ENCODE measurements around the gene THEMIS.

The THEMIS gene

GRCh38 chr6:127813699-127814027 is 87.2 kb downstream of the THEMIS start:
- no CpG with 5 or more reads among the region's 5 CpGs for WGBS (ENCODE audit: extremely low coverage, insufficient coverage, low lambda C conversion rate)
- H2BK15ac ChIP-seq (replicated peaks; ENCODE audit: low read depth) = no peak overlapping the region

GRCh38 chr6:127812985-127813698 is 87.7 kb downstream of the THEMIS start:
- no peak overlapping the region for H2BK15ac ChIP-seq (replicated peaks; ENCODE audit: low read depth)
- no peak overlapping the region for H3K27ac ChIP-seq (ENCODE audit: low read depth, low read length)
- no peak overlapping the region for H4K5ac ChIP-seq (ENCODE audit: low read length)
- no peak overlapping the region for H3K56ac ChIP-seq (ENCODE audit: low read length)
- no peak overlapping the region for H3K23ac ChIP-seq (ENCODE audit: low read length)
- H4K8ac ChIP-seq (ENCODE audit: low read depth, low read length) = no peak overlapping the region
- no peak overlapping the region for H3K4ac ChIP-seq (ENCODE audit: low read depth, low read length)
- H3K4me1 ChIP-seq (ENCODE audit: control insufficient read depth, low read depth, low read length) = no peaks in the 10 kb centered on the region
- H3K27me3 ChIP-seq (ENCODE audit: insufficient read depth, low read length, poor library complexity) = no peaks in the 10 kb centered on the region
- no peaks in the 10 kb centered on the region for H3K36me3 ChIP-seq (ENCODE audit: control insufficient read depth, insufficient read depth, low read length)
- H3K4me3 ChIP-seq (ENCODE audit: low read length) = no peak overlapping the region
- no peak overlapping the region for H3K18ac ChIP-seq (ENCODE audit: low read length)
- DNase-seq = no peak
- no peak overlapping the region for H2AK5ac ChIP-seq (ENCODE audit: low read length)
- no peak overlapping the region for H3K9ac ChIP-seq (ENCODE audit: low read length)
- WGBS (ENCODE audit: extremely low coverage, insufficient coverage, low lambda C conversion rate) = no CpG with 5 or more reads among the region's 16 CpGs
- no peaks in the 10 kb centered on the region for H3K79me2 ChIP-seq (ENCODE audit: control insufficient read depth, insufficient read depth, low read length)
- H3K4me2 ChIP-seq (ENCODE audit: low read length) = no peak overlapping the region
- H2BK120ac ChIP-seq (ENCODE audit: low read depth, low read length) = no peak overlapping the region
- H2BK5ac ChIP-seq (ENCODE audit: low read length) = no peak overlapping the region
- H3K79me1 ChIP-seq (ENCODE audit: low read length) = no peaks in the 10 kb centered on the region

More at GRCh38 chr6:127813699-127814027, 87.2 kb downstream of the THEMIS start:
- H3K4me1 ChIP-seq (ENCODE audit: control insufficient read depth, low read depth, low read length) = no peaks in the 10 kb centered on the region
- H2BK120ac ChIP-seq (ENCODE audit: low read depth, low read length) = no peak overlapping the region
- no peak overlapping the region for H3K18ac ChIP-seq (ENCODE audit: low read length)
- H3K56ac ChIP-seq (ENCODE audit: low read length) = no peak overlapping the region
- no peak overlapping the region for H3K4me3 ChIP-seq (ENCODE audit: low read length)
- no peaks in the 10 kb centered on the region for H3K79me2 ChIP-seq (ENCODE audit: control insufficient read depth, insufficient read depth, low read length)
- no peaks in the 10 kb centered on the region for H3K27me3 ChIP-seq (ENCODE audit: insufficient read depth, low read length, poor library complexity)
- no peak for DNase-seq
- H2AK5ac ChIP-seq (ENCODE audit: low read length) = no peak overlapping the region
- H2BK5ac ChIP-seq (ENCODE audit: low read length) = no peak overlapping the region
- H3K79me1 ChIP-seq (ENCODE audit: low read length) = no peaks in the 10 kb centered on the region
- no peak overlapping the region for H4K8ac ChIP-seq (ENCODE audit: low read depth, low read length)
- no peak overlapping the region for H4K5ac ChIP-seq (ENCODE audit: low read length)
- no peak overlapping the region for H3K4ac ChIP-seq (ENCODE audit: low read depth, low read length)
- H3K4me2 ChIP-seq (ENCODE audit: low read length) = no peak overlapping the region
- H3K9ac ChIP-seq (ENCODE audit: low read length) = no peak overlapping the region
- H3K36me3 ChIP-seq (ENCODE audit: control insufficient read depth, insufficient read depth, low read length) = no peaks in the 10 kb centered on the region
- no peak overlapping the region for H3K27ac ChIP-seq (ENCODE audit: low read depth, low read length)
- no peak overlapping the region for H3K23ac ChIP-seq (ENCODE audit: low read length)

- no peak overlapping the region for H4K8ac ChIP-seq (ENCODE audit: low read depth, low read length)
- no peak overlapping the region for H3K4me3 ChIP-seq (ENCODE audit: low read length)
- H3K4ac ChIP-seq (ENCODE audit: low read depth, low read length) = no peak overlapping the region
- no peak overlapping the region for H2BK15ac ChIP-seq (replicated peaks; ENCODE audit: low read depth)
- H3K9ac ChIP-seq (ENCODE audit: low read length) = no peak overlapping the region
- H2BK120ac ChIP-seq (ENCODE audit: low read depth, low read length) = no peak overlapping the region
- no peak overlapping the region for H3K4me2 ChIP-seq (ENCODE audit: low read length)
- no peak overlapping the region for H2AK5ac ChIP-seq (ENCODE audit: low read length)
- no peak overlapping the region for H2BK5ac ChIP-seq (ENCODE audit: low read length)
- no peak overlapping the region for H3K18ac ChIP-seq (ENCODE audit: low read length)
- H3K79me1 ChIP-seq (ENCODE audit: low read length) = no peaks in the 10 kb centered on the region
- no peak overlapping the region for H4K5ac ChIP-seq (ENCODE audit: low read length)
- H3K27ac ChIP-seq (ENCODE audit: low read depth, low read length) = no peak overlapping the region
- H3K4me1 ChIP-seq (ENCODE audit: control insufficient read depth, low read depth, low read length) = no peaks in the 10 kb centered on the region
- H3K27me3 ChIP-seq (ENCODE audit: insufficient read depth, low read length, poor library complexity) = no peaks in the 10 kb centered on the region
- H3K23ac ChIP-seq (ENCODE audit: low read length) = no peak overlapping the region
- no CpG with 5 or more reads among the region's 4 CpGs for WGBS (ENCODE audit: extremely low coverage, insufficient coverage, low lambda C conversion rate)
- no peak for DNase-seq
- H3K36me3 ChIP-seq (ENCODE audit: control insufficient read depth, insufficient read depth, low read length) = no peaks in the 10 kb centered on the region
- H3K79me2 ChIP-seq (ENCODE audit: control insufficient read depth, insufficient read depth, low read length) = no peaks in the 10 kb centered on the region
- no peak overlapping the region for H3K56ac ChIP-seq (ENCODE audit: low read length)
These were observed 88.8 kb downstream of the THEMIS start for GRCh38 chr6:127811900-127812570.

GRCh38 chr6:127807806-127808517 is 92.9 kb downstream of the THEMIS start:
- H3K4ac ChIP-seq (ENCODE audit: low read depth, low read length) = no peak overlapping the region
- no peaks in the 10 kb centered on the region for H3K79me2 ChIP-seq (ENCODE audit: control insufficient read depth, insufficient read depth, low read length)
- no peaks in the 10 kb centered on the region for H3K79me1 ChIP-seq (ENCODE audit: low read length)
- no peak overlapping the region for H3K56ac ChIP-seq (ENCODE audit: low read length)
- no peak overlapping the region for H2BK120ac ChIP-seq (ENCODE audit: low read depth, low read length)
- H3K4me2 ChIP-seq (ENCODE audit: low read length) = no peak overlapping the region
- no peaks in the 10 kb centered on the region for H3K4me1 ChIP-seq (ENCODE audit: control insufficient read depth, low read depth, low read length)
- no CpG with 5 or more reads among the region's 4 CpGs for WGBS (ENCODE audit: extremely low coverage, insufficient coverage, low lambda C conversion rate)
- no peaks in the 10 kb centered on the region for H3K36me3 ChIP-seq (ENCODE audit: control insufficient read depth, insufficient read depth, low read length)
- H4K5ac ChIP-seq (ENCODE audit: low read length) = no peak overlapping the region
- no peak overlapping the region for H3K18ac ChIP-seq (ENCODE audit: low read length)
- no peak overlapping the region for H3K23ac ChIP-seq (ENCODE audit: low read length)
- H4K8ac ChIP-seq (ENCODE audit: low read depth, low read length) = no peak overlapping the region
- no peak for DNase-seq
- H3K4me3 ChIP-seq (ENCODE audit: low read length) = no peak overlapping the region
- H3K27ac ChIP-seq (ENCODE audit: low read depth, low read length) = no peak overlapping the region
- H2BK5ac ChIP-seq (ENCODE audit: low read length) = no peak overlapping the region
- H2AK5ac ChIP-seq (ENCODE audit: low read length) = no peak overlapping the region
- no peak overlapping the region for H2BK15ac ChIP-seq (replicated peaks; ENCODE audit: low read depth)
- H3K9ac ChIP-seq (ENCODE audit: low read length) = no peak overlapping the region
- no peaks in the 10 kb centered on the region for H3K27me3 ChIP-seq (ENCODE audit: insufficient read depth, low read length, poor library complexity)

GRCh38 chr6:127796713-127797112 is 104.1 kb downstream of the THEMIS start:
- Histone ChIP-seq H3K79me2 (ENCODE audit: control insufficient read depth, insufficient read depth, low read length) (no peaks in the 10 kb centered on the region), H3K27ac (ENCODE audit: low read depth, low read length) (no peak overlapping the region), H3K4me1 (ENCODE audit: control insufficient read depth, low read depth, low read length) (no peaks in the 10 kb centered on the region), H3K23ac (ENCODE audit: low read length) (no peak overlapping the region), H3K36me3 (ENCODE audit: control insufficient read depth, insufficient read depth, low read length) (no peaks in the 10 kb centered on the region), H3K18ac (ENCODE audit: low read length) (no peak overlapping the region), H2BK15ac (replicated peaks; ENCODE audit: low read depth) (no peak overlapping the region), H2AK5ac (ENCODE audit: low read length) (no peak overlapping the region), H3K56ac (ENCODE audit: low read length) (no peak overlapping the region), H4K8ac (ENCODE audit: low read depth, low read length) (no peak overlapping the region), H3K4me2 (ENCODE audit: low read length) (no peak overlapping the region), H3K27me3 (ENCODE audit: insufficient read depth, low read length, poor library complexity) (no peaks in the 10 kb centered on the region), H4K5ac (ENCODE audit: low read length) (no peak overlapping the region), H3K9ac (ENCODE audit: low read length) (no peak overlapping the region), H2BK5ac (ENCODE audit: low read length) (no peak overlapping the region), H3K79me1 (ENCODE audit: low read length) (no peaks in the 10 kb centered on the region), H3K4ac (ENCODE audit: low read depth, low read length) (no peak overlapping the region), H3K4me3 (ENCODE audit: low read length) (no peak overlapping the region), H2BK120ac (ENCODE audit: low read depth, low read length) (no peak overlapping the region)
- no CpG with 5 or more reads among the region's 1 CpG for WGBS (ENCODE audit: extremely low coverage, insufficient coverage, low lambda C conversion rate)
- DNase-seq = no peak

Data from mesendoderm (in vitro differentiated cells).